B cell (primary cell): Measurements from ENCODE around the gene MST1.

Experiments
- CTCF ChIP-seq: fragments of 200-600 bp; IDR thresholded peaks from one replicate; pipeline ENCODE4 v1.8.0; 2022; ENCODE audit warnings: antibody characterized with exemption, mild to moderate bottlenecking
- EZH2 ChIP-seq: IDR thresholded peaks from 2 replicates; pipeline ENCODE4 v1.6.1; 2012; ENCODE audit warnings: borderline replicate concordance, low read depth, mild to moderate bottlenecking, moderate library complexity, low read length; ENCODE audit not compliant: insufficient read depth, poor library complexity, severe bottlenecking

- TF ChIP-seq CTCF: no peak
- no peak for TF ChIP-seq EZH2
Measured at GRCh38 chr3:49650637-49651036, 38.6 kb downstream of the MST1 start.
